ENCODE results near the gene BTN2A1.

BTN2A1 gene

GRCh38 chr6:26471970-26472369, 14.2 kb downstream of the BTN2A1 start:
- DNase-seq = no peak

- DNase-seq = no peak
Observed at GRCh38 chr6:26472549-26473290, 15.0 kb downstream of the BTN2A1 start.

- DNase-seq = no peak
Observed at GRCh38 chr6:26473429-26473757, 15.6 kb downstream of the BTN2A1 start.

GRCh38 chr6:26473758-26474438, 16.1 kb downstream of the BTN2A1 start:
- peak; percentile 87 to 92 for DNase-seq

GRCh38 chr6:26474439-26474881, 16.7 kb downstream of the BTN2A1 start:
- DNase-seq = no peak

GRCh38 chr6:26475823-26476729, 18.3 kb downstream of the BTN2A1 start:
- peak in 1 of 2 experiments; percentile 23 for DNase-seq

- DNase-seq = no peak
Observed at GRCh38 chr6:26476896-26477295, 19.1 kb downstream of the BTN2A1 start.

GRCh38 chr6:26477426-26477825, 19.7 kb downstream of the BTN2A1 start:
- no peak for DNase-seq

GRCh38 chr6:26478100-26478984, 20.6 kb downstream of the BTN2A1 start:
- DNase-seq = no peak

- DNase-seq = no peak
Observed at GRCh38 chr6:26478985-26479278, 21.2 kb downstream of the BTN2A1 start.

GRCh38 chr6:26482338-26482737, 24.6 kb downstream of the BTN2A1 start:
- no peak for DNase-seq

- no peak for DNase-seq
Observed at GRCh38 chr6:26483727-26484126, 26.0 kb downstream of the BTN2A1 start.

GRCh38 chr6:26484161-26484560, 26.4 kb downstream of the BTN2A1 start:
- no peak for DNase-seq

GRCh38 chr6:26485112-26485780, 27.5 kb downstream of the BTN2A1 start:
- no peak for DNase-seq

GRCh38 chr6:26486358-26486757, 28.6 kb downstream of the BTN2A1 start:
- DNase-seq = no peak

- no peak for DNase-seq
Observed at GRCh38 chr6:26487466-26487865, 29.7 kb downstream of the BTN2A1 start.

- no peak for DNase-seq
Observed at GRCh38 chr6:26489996-26490964, 32.5 kb downstream of the BTN2A1 start.

GRCh38 chr6:26491604-26492003, 33.8 kb downstream of the BTN2A1 start:
- no peak for DNase-seq

GRCh38 chr6:26493258-26493657, 35.5 kb downstream of the BTN2A1 start:
- no peak for DNase-seq

GRCh38 chr6:26494117-26494516, 36.4 kb downstream of the BTN2A1 start:
- DNase-seq = no peak

- no peak for DNase-seq
Observed at GRCh38 chr6:26495281-26495680, 37.5 kb downstream of the BTN2A1 start.
